GM18520 (cell line): Measurements from ENCODE around the gene COL15A1.

Experiments
- ATAC-seq: cut with Tn5 transposase; IDR thresholded peaks from one replicate; pipeline ENCODE4 v1.9.1; 2021; ENCODE audit not compliant: unreplicated experiment

COL15A1 gene

GRCh38 chr9:98992107-98992884, 48.6 kb downstream of the COL15A1 start:
- ATAC-seq, result no peak

GRCh38 chr9:98992885-98993569, 49.3 kb downstream of the COL15A1 start:
- ATAC-seq, result peak; percentile 25

- peak; percentile 42 for ATAC-seq
Observed at GRCh38 chr9:98993570-98993945, 49.9 kb downstream of the COL15A1 start.

- no peak for ATAC-seq
Observed at GRCh38 chr9:98994172-98995058, 50.7 kb downstream of the COL15A1 start.

- no peak for ATAC-seq
Observed at GRCh38 chr9:98995059-98995671, 51.5 kb downstream of the COL15A1 start.

GRCh38 chr9:98995971-98996504, 52.3 kb downstream of the COL15A1 start:
- no peak for ATAC-seq

GRCh38 chr9:98997604-98998003, 53.9 kb downstream of the COL15A1 start:
- ATAC-seq, result no peak

- ATAC-seq, result peak; percentile 41
Observed at GRCh38 chr9:98998441-98999151, 54.9 kb downstream of the COL15A1 start.

GRCh38 chr9:98999152-98999525, 55.4 kb downstream of the COL15A1 start:
- no peak for ATAC-seq

GRCh38 chr9:99000476-99001395, 57.0 kb downstream of the COL15A1 start:
- no peak for ATAC-seq

- ATAC-seq, result no peak
Observed at GRCh38 chr9:99001892-99002291, 58.2 kb downstream of the COL15A1 start.

- no peak for ATAC-seq
Observed at GRCh38 chr9:99002706-99003105, 59.0 kb downstream of the COL15A1 start.

GRCh38 chr9:99003308-99003707, 59.6 kb downstream of the COL15A1 start:
- ATAC-seq, result no peak

GRCh38 chr9:99004115-99004514, 60.4 kb downstream of the COL15A1 start:
- no peak for ATAC-seq

- ATAC-seq, result no peak
Observed at GRCh38 chr9:99004717-99005460, 61.2 kb downstream of the COL15A1 start.

- no peak for ATAC-seq
Observed at GRCh38 chr9:99005651-99006050, 61.9 kb downstream of the COL15A1 start.

GRCh38 chr9:99006511-99006910, 62.8 kb downstream of the COL15A1 start:
- ATAC-seq, result no peak

- ATAC-seq, result no peak
Observed at GRCh38 chr9:99006979-99007378, 63.3 kb downstream of the COL15A1 start.
